HG03342 (cell line): ENCODE measurements around the gene TPP2.
A peak's percentile ranks its signal among the peaks of the same experiment; 100 is the strongest.

Experiments
- ATAC-seq: cut with Tn5 transposase; IDR thresholded peaks from one replicate; pipeline ENCODE4 v1.9.1; 2021; ENCODE audit warnings: mild to moderate bottlenecking, moderate library complexity; ENCODE audit not compliant: unreplicated experiment

TPP2 gene

GRCh38 chr13:102593466-102593865 lies 3.3 kb upstream of the TPP2 start:
- ATAC-seq: no peak

- peak; percentile 14 for ATAC-seq
These were observed 509 bp downstream of the TPP2 start for GRCh38 chr13:102597029-102597961.

- ATAC-seq: no peak
These were observed 1.3 kb downstream of the TPP2 start for GRCh38 chr13:102598061-102598460.

- no peak for ATAC-seq
These were observed 2.7 kb downstream of the TPP2 start for GRCh38 chr13:102599426-102600012.

GRCh38 chr13:102606537-102607309 lies 9.9 kb downstream of the TPP2 start:
- no peak for ATAC-seq

GRCh38 chr13:102608974-102609373 lies 12.2 kb downstream of the TPP2 start:
- no peak for ATAC-seq

- no peak for ATAC-seq
These were observed 12.9 kb downstream of the TPP2 start for GRCh38 chr13:102609696-102610095.

GRCh38 chr13:102610296-102610895 lies 13.6 kb downstream of the TPP2 start:
- ATAC-seq: no peak

- no peak for ATAC-seq
These were observed 21.0 kb downstream of the TPP2 start for GRCh38 chr13:102617697-102618350.

- ATAC-seq: no peak
These were observed 23.7 kb downstream of the TPP2 start for GRCh38 chr13:102620516-102620915.

- no peak for ATAC-seq
These were observed 30.1 kb downstream of the TPP2 start for GRCh38 chr13:102626928-102627327.

GRCh38 chr13:102628559-102628958 lies 31.8 kb downstream of the TPP2 start:
- no peak for ATAC-seq

- ATAC-seq: no peak
These were observed 34.4 kb downstream of the TPP2 start for GRCh38 chr13:102631198-102631597.

- no peak for ATAC-seq
These were observed 42.0 kb downstream of the TPP2 start for GRCh38 chr13:102638741-102639140.

GRCh38 chr13:102642029-102642428 lies 45.2 kb downstream of the TPP2 start:
- ATAC-seq: no peak

GRCh38 chr13:102642475-102642874 lies 45.7 kb downstream of the TPP2 start:
- no peak for ATAC-seq

- ATAC-seq: no peak
These were observed 46.9 kb downstream of the TPP2 start for GRCh38 chr13:102643656-102644055.

- ATAC-seq: no peak
These were observed 48.9 kb downstream of the TPP2 start for GRCh38 chr13:102645701-102646100.

- ATAC-seq: no peak
These were observed 51.3 kb downstream of the TPP2 start for GRCh38 chr13:102648046-102648445.

- no peak for ATAC-seq
These were observed 53.7 kb downstream of the TPP2 start for GRCh38 chr13:102650444-102650843.

GRCh38 chr13:102651392-102651791 lies 54.6 kb downstream of the TPP2 start:
- no peak for ATAC-seq
